Germinal center (tissue), 1 donor: ENCODE results near the gene NOTCH4.
A peak's percentile ranks its signal among the peaks of the same experiment; 100 is the strongest.

Source experiments
- DNase-seq: peaks from one replicate; pipeline ENCODE4 v3.0.0; 2012; ENCODE audit warnings: mixed read lengths, low spot score

NOTCH4 gene

GRCh38 chr6:32163559-32164258 lies 60.2 kb downstream of the NOTCH4 start:
- DNase-seq = no peak

- no peak for DNase-seq
Measured at GRCh38 chr6:32158052-32158451, 65.8 kb downstream of the NOTCH4 start.

- no peak for DNase-seq
Measured at GRCh38 chr6:32156891-32157290, 67.0 kb downstream of the NOTCH4 start.

GRCh38 chr6:32154514-32155161 lies 69.2 kb downstream of the NOTCH4 start:
- peak; percentile 85 for DNase-seq

- peak; percentile 37 for DNase-seq
Measured at GRCh38 chr6:32153564-32154513, 70.0 kb downstream of the NOTCH4 start, which contains the start of gene PPT2. PPT2 (plus strand) TSS chr6:32154141; CDS start chr6:32154595, 454 bp downstream.

GRCh38 chr6:32152769-32153563 lies 70.9 kb downstream of the NOTCH4 start:
- no peak for DNase-seq

- DNase-seq = no peak
Measured at GRCh38 chr6:32151863-32152768, 71.8 kb downstream of the NOTCH4 start, which contains the start of gene PRRT1. PRRT1 (minus strand) TSS chr6:32151939; CDS start chr6:32151827, 112 bp downstream.

- DNase-seq = no peak
Measured at GRCh38 chr6:32151181-32151862, 72.5 kb downstream of the NOTCH4 start.

- DNase-seq = no peak
Measured at GRCh38 chr6:32149932-32150870, 73.7 kb downstream of the NOTCH4 start.

GRCh38 chr6:32149092-32149755 lies 74.6 kb downstream of the NOTCH4 start:
- no peak for DNase-seq

GRCh38 chr6:32148289-32149091 lies 75.4 kb downstream of the NOTCH4 start:
- peak; percentile 40 for DNase-seq

GRCh38 chr6:32147401-32148132 lies 76.3 kb downstream of the NOTCH4 start:
- no peak for DNase-seq

GRCh38 chr6:32146687-32147086 lies 77.2 kb downstream of the NOTCH4 start:
- DNase-seq = no peak

- DNase-seq = no peak
Measured at GRCh38 chr6:32146287-32146686, 77.6 kb downstream of the NOTCH4 start.
